Measurements from ENCODE around the gene RPL5. TPM values are rescaled to one million over a fixed set of nuclear protein-coding genes. Genes with fewer than 3 reads are reported as not detected.

Gene RPL5
- total RNA-seq, 1 experiment from 2014 or later = 1,480 TPM

GRCh38 chr1:92797961-92798360 lies 33.9 kb upstream of the RPL5 start (continued):
- no peak for TF ChIP-seq CTCF (IDR thresholded peaks at IDR 0.05 in 2 of 3, conservative IDR thresholded peaks at IDR 0.05 in 1 of 3; ENCODE audit: borderline replicate concordance in 1 of 3, insufficient read depth in 1 of 3, low read depth in 2 of 3, low read length in 2 of 3)
- TF ChIP-seq POLR2AphosphoS5 (IDR thresholded peaks at IDR 0.05; ENCODE audit: low read depth, low read length) = no peak
- no peak for TF ChIP-seq SRF (IDR thresholded peaks at IDR 0.05; ENCODE audit: low read depth)
- TF ChIP-seq EZH2phosphoT487 (IDR thresholded peaks at IDR 0.05; ENCODE audit: borderline replicate concordance) = no peak
- no peak for TF ChIP-seq POLR2A (IDR thresholded peaks at IDR 0.05; ENCODE audit: borderline replicate concordance, extremely low read depth, insufficient read depth, insufficient read length)
- TF ChIP-seq MAX (IDR thresholded peaks at IDR 0.05) = no peak

DNA sequence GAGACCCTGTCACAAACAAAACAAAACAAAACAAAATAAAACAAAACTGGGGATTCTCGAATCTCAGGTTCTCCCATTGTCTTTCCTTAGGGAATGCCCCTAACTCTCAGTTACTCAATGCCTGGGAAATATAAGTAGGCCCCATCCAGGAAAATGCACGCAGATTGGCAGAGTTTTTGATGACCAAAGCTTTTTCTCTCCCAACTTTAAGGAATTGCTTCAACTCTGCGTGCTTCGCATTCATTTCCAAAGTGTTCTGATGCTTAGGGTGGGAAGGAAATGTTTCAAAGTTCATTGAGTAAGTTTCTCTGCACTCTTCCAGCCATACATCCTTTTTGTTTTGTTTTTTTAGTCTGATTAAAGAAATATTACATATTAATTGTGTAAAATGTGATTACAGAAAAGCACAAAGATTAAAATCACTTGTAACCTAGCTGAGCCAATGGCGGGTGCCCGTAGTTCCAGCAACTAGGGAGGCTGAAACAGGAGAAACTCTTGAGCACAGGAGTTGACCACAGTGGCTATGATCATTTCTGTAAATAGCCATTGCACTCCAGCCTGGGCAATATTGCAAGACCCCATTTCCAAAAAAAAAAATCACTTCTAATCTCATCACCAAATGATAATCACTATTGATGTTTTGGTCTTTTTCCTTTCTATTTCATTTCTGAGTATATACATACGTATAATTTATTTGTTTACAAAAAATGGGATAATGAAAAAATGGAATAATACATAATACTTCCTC lies 28.5 kb upstream of the RPL5 start:
- RAD21 ChIA-PET (ENCODE audit: low non-redundant PET in 1 of 2, low total read pairs in 2 of 2, uncharacterized antibody in 2 of 2, unreplicated experiment in 2 of 2) = no interaction called here
- no peak for TF ChIP-seq RAD21 (IDR thresholded peaks at IDR 0.05; ENCODE audit: low read depth)
- TF ChIP-seq ZNF274 (IDR thresholded peaks at IDR 0.05; ENCODE audit: low read depth, low read length) = no peak
- no peak for TF ChIP-seq SRF (IDR thresholded peaks at IDR 0.05; ENCODE audit: low read depth)
- TF ChIP-seq, protein P1, sequence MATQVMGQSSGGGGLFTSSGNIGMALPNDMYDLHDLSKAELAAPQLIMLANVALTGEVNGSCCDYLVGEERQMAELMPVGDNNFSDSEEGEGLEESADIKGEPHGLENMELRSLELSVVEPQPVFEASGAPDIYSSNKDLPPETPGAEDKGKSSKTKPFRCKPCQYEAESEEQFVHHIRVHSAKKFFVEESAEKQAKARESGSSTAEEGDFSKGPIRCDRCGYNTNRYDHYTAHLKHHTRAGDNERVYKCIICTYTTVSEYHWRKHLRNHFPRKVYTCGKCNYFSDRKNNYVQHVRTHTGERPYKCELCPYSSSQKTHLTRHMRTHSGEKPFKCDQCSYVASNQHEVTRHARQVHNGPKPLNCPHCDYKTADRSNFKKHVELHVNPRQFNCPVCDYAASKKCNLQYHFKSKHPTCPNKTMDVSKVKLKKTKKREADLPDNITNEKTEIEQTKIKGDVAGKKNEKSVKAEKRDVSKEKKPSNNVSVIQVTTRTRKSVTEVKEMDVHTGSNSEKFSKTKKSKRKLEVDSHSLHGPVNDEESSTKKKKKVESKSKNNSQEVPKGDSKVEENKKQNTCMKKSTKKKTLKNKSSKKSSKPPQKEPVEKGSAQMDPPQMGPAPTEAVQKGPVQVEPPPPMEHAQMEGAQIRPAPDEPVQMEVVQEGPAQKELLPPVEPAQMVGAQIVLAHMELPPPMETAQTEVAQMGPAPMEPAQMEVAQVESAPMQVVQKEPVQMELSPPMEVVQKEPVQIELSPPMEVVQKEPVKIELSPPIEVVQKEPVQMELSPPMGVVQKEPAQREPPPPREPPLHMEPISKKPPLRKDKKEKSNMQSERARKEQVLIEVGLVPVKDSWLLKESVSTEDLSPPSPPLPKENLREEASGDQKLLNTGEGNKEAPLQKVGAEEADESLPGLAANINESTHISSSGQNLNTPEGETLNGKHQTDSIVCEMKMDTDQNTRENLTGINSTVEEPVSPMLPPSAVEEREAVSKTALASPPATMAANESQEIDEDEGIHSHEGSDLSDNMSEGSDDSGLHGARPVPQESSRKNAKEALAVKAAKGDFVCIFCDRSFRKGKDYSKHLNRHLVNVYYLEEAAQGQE (IDR thresholded peaks at IDR 0.05; ENCODE audit: low read depth) = no peak
- TF ChIP-seq EZH2phosphoT487 (IDR thresholded peaks at IDR 0.05; ENCODE audit: borderline replicate concordance) = no peak
- TF ChIP-seq SP1 (IDR thresholded peaks at IDR 0.05; ENCODE audit: low read depth) = no peak
- no peak for TF ChIP-seq MAX (IDR thresholded peaks at IDR 0.05)
- TF ChIP-seq CTCF (IDR thresholded peaks at IDR 0.05 in 2 of 3, conservative IDR thresholded peaks at IDR 0.05 in 1 of 3; ENCODE audit: borderline replicate concordance in 1 of 3, insufficient read depth in 1 of 3, low read depth in 2 of 3, low read length in 2 of 3) = no peak
- TF ChIP-seq CEBPB (IDR thresholded peaks at IDR 0.05; ENCODE audit: low read depth) = no peak
- TF ChIP-seq, protein P2, sequence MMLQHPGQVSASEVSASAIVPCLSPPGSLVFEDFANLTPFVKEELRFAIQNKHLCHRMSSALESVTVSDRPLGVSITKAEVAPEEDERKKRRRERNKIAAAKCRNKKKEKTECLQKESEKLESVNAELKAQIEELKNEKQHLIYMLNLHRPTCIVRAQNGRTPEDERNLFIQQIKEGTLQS (IDR thresholded peaks at IDR 0.05) = no peak
- no peak for TF ChIP-seq TCF7L2 (IDR thresholded peaks at IDR 0.05; ENCODE audit: borderline replicate concordance, extremely low read depth, insufficient read depth, insufficient read length)
- TF ChIP-seq JUND (IDR thresholded peaks at IDR 0.05) = no peak

More for the DNA sequence above, 28.5 kb upstream of the RPL5 start:
- H3K4me2 ChIP-seq (ENCODE audit: low read length) = no peak overlapping the region
- no peaks in the 10 kb centered on the region for H3K36me3 ChIP-seq (ENCODE audit: control insufficient read depth in 1 of 2, insufficient read depth in 2 of 2, low read length in 2 of 2)
- peaks cover 6 to 16% of the 10 kb centered on the region in 2 experiments for H3K4me1 ChIP-seq (ENCODE audit: control insufficient read depth in 1 of 2, insufficient read depth in 2 of 2, low read length in 2 of 2)
- DNase-seq (ENCODE audit: low read depth, low spot score) = no peak
- ChIA-PET POLR2A (no interaction called here), CTCF (interaction anchor here (1.6 kb wide), 1 partner anchor 54 kb away, joined by 6 read pairs; no protein-coding TSS in a partner anchor)
- H4K20me1 ChIP-seq (ENCODE audit: insufficient read depth) = no peaks in the 10 kb centered on the region
- no peaks in the 10 kb centered on the region for H3K27me3 ChIP-seq (ENCODE audit: insufficient read depth, low read length)
- H3K4me3 ChIP-seq (replicated peaks in 1 of 2; ENCODE audit: low read depth in 1 of 2, low read length in 2 of 2) = no peak overlapping the region
- intact Hi-C loops (cut with micrococcal nuclease) = no loop called here
- no peaks in the 10 kb centered on the region for H3K79me2 ChIP-seq (ENCODE audit: insufficient read depth, low read length)
- H2AFZ ChIP-seq (ENCODE audit: low read depth, low read length, poor library complexity, severe bottlenecking) = no peak overlapping the region
- H3K9ac ChIP-seq (ENCODE audit: low read length) = no peak overlapping the region
- H3K9me2 ChIP-seq (ENCODE audit: insufficient read depth) = no peaks in the 10 kb centered on the region
- no peak for ATAC-seq
- BruUV-seq (replicated peaks) = no TSS peak
- H3K9me3 ChIP-seq (ENCODE audit: control insufficient read depth in 1 of 2, insufficient read depth in 1 of 2, low read depth in 1 of 2, low read length in 2 of 2) = no peaks in the 10 kb centered on the region
- no peak overlapping the region for H3K27ac ChIP-seq (ENCODE audit: low read depth, low read length)

Measured in HCT116 (cell line).